ENCODE results near the gene CSTB.

CSTB gene

GRCh38 chr21:43816611-43817071 is 40.5 kb upstream of the CSTB start:
- no peak overlapping the region for H3K9ac ChIP-seq (ENCODE audit: low read depth in 1 of 2, low read length in 2 of 2)
- no peak overlapping the region for H3K4me3 ChIP-seq (ENCODE audit: low read length in 2 of 2)
- no peaks in the 10 kb centered on the region for H3K9me3 ChIP-seq (ENCODE audit: control insufficient read depth in 2 of 2, low read length in 2 of 2)
- no peaks in the 10 kb centered on the region for H3K27me3 ChIP-seq (ENCODE audit: control insufficient read depth in 2 of 2, insufficient read depth in 2 of 2, low read length in 2 of 2)
- H3K36me3 ChIP-seq (ENCODE audit: control insufficient read depth in 2 of 2, insufficient read depth in 2 of 2, low read length in 2 of 2) = no peaks in the 10 kb centered on the region
- H3K27ac ChIP-seq (ENCODE audit: low read depth in 2 of 2, low read length in 2 of 2) = no peak overlapping the region
- peaks cover 13 to 17% of the 10 kb centered on the region in 2 donors for H3K4me1 ChIP-seq (ENCODE audit: control insufficient read depth in 2 of 2, insufficient read depth in 2 of 2, low read length in 2 of 2)

GRCh38 chr21:43815991-43816390 is 39.9 kb upstream of the CSTB start:
- H3K27me3 ChIP-seq (ENCODE audit: control insufficient read depth in 2 of 2, insufficient read depth in 2 of 2, low read length in 2 of 2) = no peaks in the 10 kb centered on the region
- H3K4me3 ChIP-seq (ENCODE audit: low read length in 2 of 2) = no peak overlapping the region
- H3K27ac ChIP-seq (ENCODE audit: low read depth in 2 of 2, low read length in 2 of 2) = no peak overlapping the region
- H3K4me1 ChIP-seq (ENCODE audit: control insufficient read depth in 2 of 2, insufficient read depth in 2 of 2, low read length in 2 of 2) = peaks cover 19 to 23% of the 10 kb centered on the region in 2 donors
- H3K36me3 ChIP-seq (ENCODE audit: control insufficient read depth in 2 of 2, insufficient read depth in 2 of 2, low read length in 2 of 2) = no peaks in the 10 kb centered on the region
- H3K9me3 ChIP-seq (ENCODE audit: control insufficient read depth in 2 of 2, low read length in 2 of 2) = no peaks in the 10 kb centered on the region
- no peak overlapping the region for H3K9ac ChIP-seq (ENCODE audit: low read depth in 1 of 2, low read length in 2 of 2)

- Histone ChIP-seq H3K4me3 (ENCODE audit: low read length in 2 of 2) (no peak overlapping the region), H3K4me1 (ENCODE audit: control insufficient read depth in 2 of 2, insufficient read depth in 2 of 2, low read length in 2 of 2) (peaks cover 24 to 30% of the 10 kb centered on the region in 2 donors), H3K9me3 (ENCODE audit: control insufficient read depth in 2 of 2, low read length in 2 of 2) (no peaks in the 10 kb centered on the region), H3K36me3 (ENCODE audit: control insufficient read depth in 2 of 2, insufficient read depth in 2 of 2, low read length in 2 of 2) (no peaks in the 10 kb centered on the region), H3K27ac (ENCODE audit: low read depth in 2 of 2, low read length in 2 of 2) (no peak overlapping the region), H3K27me3 (ENCODE audit: control insufficient read depth in 2 of 2, insufficient read depth in 2 of 2, low read length in 2 of 2) (no peaks in the 10 kb centered on the region), H3K9ac (ENCODE audit: low read depth in 1 of 2, low read length in 2 of 2) (no peak overlapping the region)
These were observed 39.1 kb upstream of the CSTB start for GRCh38 chr21:43815107-43815613.

GRCh38 chr21:43814215-43815106 is 38.4 kb upstream of the CSTB start:
- Histone ChIP-seq H3K4me1 (ENCODE audit: control insufficient read depth in 2 of 2, insufficient read depth in 2 of 2, low read length in 2 of 2) (peaks cover 24 to 30% of the 10 kb centered on the region in 2 donors), H3K4me3 (ENCODE audit: low read length in 2 of 2) (no peak overlapping the region), H3K9me3 (ENCODE audit: control insufficient read depth in 2 of 2, low read length in 2 of 2) (no peaks in the 10 kb centered on the region), H3K36me3 (ENCODE audit: control insufficient read depth in 2 of 2, insufficient read depth in 2 of 2, low read length in 2 of 2) (no peaks in the 10 kb centered on the region), H3K27ac (ENCODE audit: low read depth in 2 of 2, low read length in 2 of 2) (no peak overlapping the region), H3K9ac (ENCODE audit: low read depth in 1 of 2, low read length in 2 of 2) (no peak overlapping the region), H3K27me3 (ENCODE audit: control insufficient read depth in 2 of 2, insufficient read depth in 2 of 2, low read length in 2 of 2) (no peaks in the 10 kb centered on the region)

GRCh38 chr21:43813656-43813980 is 37.5 kb upstream of the CSTB start:
- Histone ChIP-seq H3K4me3 (ENCODE audit: low read length in 2 of 2) (no peak overlapping the region), H3K27ac (ENCODE audit: low read depth in 2 of 2, low read length in 2 of 2) (no peak overlapping the region), H3K4me1 (ENCODE audit: control insufficient read depth in 2 of 2, insufficient read depth in 2 of 2, low read length in 2 of 2) (peaks cover 24 to 30% of the 10 kb centered on the region in 2 donors)

GRCh38 chr21:43812957-43813655 is 37.0 kb upstream of the CSTB start:
- H3K9me3 ChIP-seq (ENCODE audit: control insufficient read depth in 2 of 2, low read length in 2 of 2) = no peaks in the 10 kb centered on the region
- no peak overlapping the region for H3K27ac ChIP-seq (ENCODE audit: low read depth in 2 of 2, low read length in 2 of 2)
- H3K27me3 ChIP-seq (ENCODE audit: control insufficient read depth in 2 of 2, insufficient read depth in 2 of 2, low read length in 2 of 2) = no peaks in the 10 kb centered on the region
- no peak overlapping the region for H3K9ac ChIP-seq (ENCODE audit: low read depth in 1 of 2, low read length in 2 of 2)
- no peaks in the 10 kb centered on the region for H3K36me3 ChIP-seq (ENCODE audit: control insufficient read depth in 2 of 2, insufficient read depth in 2 of 2, low read length in 2 of 2)
- peaks cover 24 to 30% of the 10 kb centered on the region in 2 donors for H3K4me1 ChIP-seq (ENCODE audit: control insufficient read depth in 2 of 2, insufficient read depth in 2 of 2, low read length in 2 of 2)
- no peak overlapping the region for H3K4me3 ChIP-seq (ENCODE audit: low read length in 2 of 2)

More at GRCh38 chr21:43813656-43813980, 37.5 kb upstream of the CSTB start:
- H3K27me3 ChIP-seq (ENCODE audit: control insufficient read depth in 2 of 2, insufficient read depth in 2 of 2, low read length in 2 of 2) = no peaks in the 10 kb centered on the region
- no peaks in the 10 kb centered on the region for H3K36me3 ChIP-seq (ENCODE audit: control insufficient read depth in 2 of 2, insufficient read depth in 2 of 2, low read length in 2 of 2)
- H3K9me3 ChIP-seq (ENCODE audit: control insufficient read depth in 2 of 2, low read length in 2 of 2) = no peaks in the 10 kb centered on the region
- no peak overlapping the region for H3K9ac ChIP-seq (ENCODE audit: low read depth in 1 of 2, low read length in 2 of 2)

- H3K4me3 ChIP-seq (ENCODE audit: low read length in 2 of 2) = peak overlapping the region; percentile 45 to 50
- peak overlapping the region in 1 of 2 donors; percentile 38 for H3K27ac ChIP-seq (ENCODE audit: low read depth in 2 of 2, low read length in 2 of 2)
- peak overlapping the region; percentile 24 to 55 for H3K9ac ChIP-seq (ENCODE audit: low read depth in 1 of 2, low read length in 2 of 2)
- peaks cover 24 to 30% of the 10 kb centered on the region in 2 donors for H3K4me1 ChIP-seq (ENCODE audit: control insufficient read depth in 2 of 2, insufficient read depth in 2 of 2, low read length in 2 of 2)
- H3K27me3 ChIP-seq (ENCODE audit: control insufficient read depth in 2 of 2, insufficient read depth in 2 of 2, low read length in 2 of 2) = no peaks in the 10 kb centered on the region
- no peaks in the 10 kb centered on the region for H3K9me3 ChIP-seq (ENCODE audit: control insufficient read depth in 2 of 2, low read length in 2 of 2)
- H3K36me3 ChIP-seq (ENCODE audit: control insufficient read depth in 2 of 2, insufficient read depth in 2 of 2, low read length in 2 of 2) = no peaks in the 10 kb centered on the region
These were observed 36.2 kb upstream of the CSTB start for GRCh38 chr21:43812139-43812821.

- H3K36me3 ChIP-seq (ENCODE audit: control insufficient read depth in 2 of 2, insufficient read depth in 2 of 2, low read length in 2 of 2) = no peaks in the 10 kb centered on the region
- peaks cover 24 to 30% of the 10 kb centered on the region in 2 donors for H3K4me1 ChIP-seq (ENCODE audit: control insufficient read depth in 2 of 2, insufficient read depth in 2 of 2, low read length in 2 of 2)
- no peaks in the 10 kb centered on the region for H3K9me3 ChIP-seq (ENCODE audit: control insufficient read depth in 2 of 2, low read length in 2 of 2)
- H3K9ac ChIP-seq (ENCODE audit: low read depth in 1 of 2, low read length in 2 of 2) = no peak overlapping the region
- H3K27me3 ChIP-seq (ENCODE audit: control insufficient read depth in 2 of 2, insufficient read depth in 2 of 2, low read length in 2 of 2) = no peaks in the 10 kb centered on the region
- peak overlapping the region; percentile 45 to 50 for H3K4me3 ChIP-seq (ENCODE audit: low read length in 2 of 2)
- H3K27ac ChIP-seq (ENCODE audit: low read depth in 2 of 2, low read length in 2 of 2) = no peak overlapping the region
These were observed 35.4 kb upstream of the CSTB start for GRCh38 chr21:43811262-43812105.

GRCh38 chr21:43810505-43811261 is 34.6 kb upstream of the CSTB start:
- peaks cover 24 to 29% of the 10 kb centered on the region in 2 donors for H3K4me1 ChIP-seq (ENCODE audit: control insufficient read depth in 2 of 2, insufficient read depth in 2 of 2, low read length in 2 of 2)
- no peaks in the 10 kb centered on the region for H3K9me3 ChIP-seq (ENCODE audit: control insufficient read depth in 2 of 2, low read length in 2 of 2)
- no peak overlapping the region for H3K27ac ChIP-seq (ENCODE audit: low read depth in 2 of 2, low read length in 2 of 2)
- H3K27me3 ChIP-seq (ENCODE audit: control insufficient read depth in 2 of 2, insufficient read depth in 2 of 2, low read length in 2 of 2) = no peaks in the 10 kb centered on the region
- H3K9ac ChIP-seq (ENCODE audit: low read depth in 1 of 2, low read length in 2 of 2) = peak overlapping the region in 1 of 2 donors; percentile 41
- peak overlapping the region in 1 of 2 donors; percentile 54 for H3K4me3 ChIP-seq (ENCODE audit: low read length in 2 of 2)
- no peaks in the 10 kb centered on the region for H3K36me3 ChIP-seq (ENCODE audit: control insufficient read depth in 2 of 2, insufficient read depth in 2 of 2, low read length in 2 of 2)
